Stomach (tissue), 9 donors: ENCODE measurements around the gene CADM2. TPM values are rescaled to one million over a fixed set of nuclear protein-coding genes. Genes with fewer than 3 reads are reported as not detected.

Experiments
- DNase-seq, 2 donors: peaks; one replicate each; pipeline versions ENCODE4 v3.0.0 to v3.0.0-alpha.2; 2013 to 2019
- H3K27ac ChIP-seq, 5 donors: fragments of 200-600 bp in 4 of 5; sonication (generic) in 4 of 5; one replicate each; pipeline ENCODE4 v1.5.1; 2013 to 2019; ENCODE audit warnings: mild to moderate bottlenecking in 1 of 5, moderate library complexity in 1 of 5
- H3K27me3 ChIP-seq, 3 donors: fragments of 200-600 bp; sonication (generic); one replicate each; pipeline ENCODE4 v1.5.1; 2017 to 2019; ENCODE audit warnings: mixed run types in 1 of 3
- H3K36me3 ChIP-seq, 4 donors: fragments of 200-600 bp; sonication (generic); 1 replicate in 3 of 4; 2 replicates in 1 of 4; pipeline ENCODE4 v1.5.1; 2016 to 2019
- H3K4me1 ChIP-seq, 4 donors: fragments of 200-600 bp; sonication (generic); one replicate each; pipeline ENCODE4 v1.5.1; 2016 to 2019
- H3K4me3 ChIP-seq, 4 donors: fragments of 200-600 bp; sonication (generic) in 3 of 4; one replicate each; pipeline ENCODE4 v1.5.1; 2016 to 2019; ENCODE audit warnings: mild to moderate bottlenecking in 1 of 4
- H3K9me3 ChIP-seq, 4 donors: fragments of 200-600 bp; sonication (generic); one replicate each; pipeline ENCODE4 v1.5.1; 2016 to 2019
- EP300 ChIP-seq: sonication (generic); formaldehyde crosslinking; IDR thresholded peaks from one replicate; pipeline ENCODE4 v1.6.1; 2017; ENCODE audit warnings: antibody characterized with exemption
- POLR2A ChIP-seq, 4 donors: fragments of 450-650 bp; IDR thresholded peaks; one replicate each; pipeline ENCODE4 v1.6.1; 2016; ENCODE audit warnings: antibody characterized with exemption in 4 of 4, control low read depth in 2 of 4, mild to moderate bottlenecking in 1 of 4, moderate library complexity in 1 of 4
- POLR2AphosphoS5 ChIP-seq, 3 donors: sonication (generic); formaldehyde crosslinking; IDR thresholded peaks; one replicate each; pipeline ENCODE4 v1.6.1; 2016; ENCODE audit warnings: antibody characterized with exemption in 3 of 3
- WGBS, 5 donors: extraction: QIAGEN DNeasy Blood & Tissue Kit in 3 of 5; methylation state at CpG; one replicate each; pipeline versions ENCODE4 v1.1.5 to v1.1.7; 2013 to 2018; 5-methylcytosine and 5-hydroxymethylcytosine counted together
- intact Hi-C: fragments of 100-400 bp; cut with DNase I; formaldehyde crosslinking; loops from one replicate; pipeline ENCODE4 v1.15.1; 2023; ENCODE audit warnings: low total_unique reads
- polyA plus RNA-seq, 3 donors: library from polyadenylated mRNA; stranded (reverse); fragments of 200-250 nt; gene quantifications; one replicate each; pipeline ENCODE4 v1.2.3, GENCODE V29; 2013
- total RNA-seq, 5 donors: library from RNA; depleted of rRNA; stranded (reverse); fragments of >200 nt; gene quantifications; one replicate each; pipeline versions ENCODE4 v1.1.0 to v1.2.3, GENCODE V29; 2014 to 2016
- TF ChIP-seq, protein P1 (sequence below), 7 experiments: fragments of 450-650 bp in 4 of 7; fragments of 200-600 bp in 3 of 7; sonication (generic) in 3 of 7; IDR thresholded peaks; one replicate each; pipeline ENCODE4 v1.5.1; 2016 to 2019; ENCODE audit warnings: antibody characterized with exemption in 7 of 7, control low read depth in 2 of 7, mild to moderate bottlenecking in 1 of 7
- donor health status: healthy with polysubstance abuse.
- donor health status: Bipolar disorder and iron deficiency.
- donor health status: healthy.

CADM2 gene
- total and polyA plus RNA-seq, 8 donors: 0.29 to 8.1 (median 2.0) TPM; not detected in 1

- H3K27ac ChIP-seq: no peak overlapping the region
- intact Hi-C loops: no loop called here
- no peak overlapping the region for H3K4me3 ChIP-seq
- no peaks in the 10 kb centered on the region for H3K9me3 ChIP-seq
- no peak for DNase-seq
- 80 to 88% (median 86%) methylated on average over 2 of the region's 2 CpGs for WGBS, 5 donors
- H3K27me3 ChIP-seq: no peaks in the 10 kb centered on the region
- no peaks in the 10 kb centered on the region for H3K4me1 ChIP-seq
- H3K36me3 ChIP-seq: no peaks in the 10 kb centered on the region
- TF ChIP-seq EP300 (no peak), POLR2AphosphoS5 (IDR thresholded peaks at IDR 0.05) (no peak), POLR2A (IDR thresholded peaks at IDR 0.05) (no peak)
- TF ChIP-seq, protein P1, sequence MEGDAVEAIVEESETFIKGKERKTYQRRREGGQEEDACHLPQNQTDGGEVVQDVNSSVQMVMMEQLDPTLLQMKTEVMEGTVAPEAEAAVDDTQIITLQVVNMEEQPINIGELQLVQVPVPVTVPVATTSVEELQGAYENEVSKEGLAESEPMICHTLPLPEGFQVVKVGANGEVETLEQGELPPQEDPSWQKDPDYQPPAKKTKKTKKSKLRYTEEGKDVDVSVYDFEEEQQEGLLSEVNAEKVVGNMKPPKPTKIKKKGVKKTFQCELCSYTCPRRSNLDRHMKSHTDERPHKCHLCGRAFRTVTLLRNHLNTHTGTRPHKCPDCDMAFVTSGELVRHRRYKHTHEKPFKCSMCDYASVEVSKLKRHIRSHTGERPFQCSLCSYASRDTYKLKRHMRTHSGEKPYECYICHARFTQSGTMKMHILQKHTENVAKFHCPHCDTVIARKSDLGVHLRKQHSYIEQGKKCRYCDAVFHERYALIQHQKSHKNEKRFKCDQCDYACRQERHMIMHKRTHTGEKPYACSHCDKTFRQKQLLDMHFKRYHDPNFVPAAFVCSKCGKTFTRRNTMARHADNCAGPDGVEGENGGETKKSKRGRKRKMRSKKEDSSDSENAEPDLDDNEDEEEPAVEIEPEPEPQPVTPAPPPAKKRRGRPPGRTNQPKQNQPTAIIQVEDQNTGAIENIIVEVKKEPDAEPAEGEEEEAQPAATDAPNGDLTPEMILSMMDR (IDR thresholded peaks at IDR 0.05): no peak
Observed at GRCh38 chr3:85710490-85710889, 751.7 kb downstream of the CADM2 start.

- TF ChIP-seq EP300: no peak
- TF ChIP-seq POLR2A (IDR thresholded peaks at IDR 0.05): no peak
- TF ChIP-seq, protein P1 (IDR thresholded peaks at IDR 0.05): no peak
- TF ChIP-seq POLR2AphosphoS5 (IDR thresholded peaks at IDR 0.05): no peak
- Histone ChIP-seq H3K36me3 (no peaks in the 10 kb centered on the region), H3K27ac (no peak overlapping the region), H3K27me3 (no peaks in the 10 kb centered on the region), H3K9me3 (no peaks in the 10 kb centered on the region), H3K4me1 (no peaks in the 10 kb centered on the region), H3K4me3 (no peak overlapping the region)
- intact Hi-C loops: no loop called here
- WGBS, 5 donors: 82 to 90% (median 85%) methylated on average over 10 of the region's 10 CpGs
- no peak for DNase-seq
Observed at GRCh38 chr3:85721409-85722145, 762.8 kb downstream of the CADM2 start.

DNA sequence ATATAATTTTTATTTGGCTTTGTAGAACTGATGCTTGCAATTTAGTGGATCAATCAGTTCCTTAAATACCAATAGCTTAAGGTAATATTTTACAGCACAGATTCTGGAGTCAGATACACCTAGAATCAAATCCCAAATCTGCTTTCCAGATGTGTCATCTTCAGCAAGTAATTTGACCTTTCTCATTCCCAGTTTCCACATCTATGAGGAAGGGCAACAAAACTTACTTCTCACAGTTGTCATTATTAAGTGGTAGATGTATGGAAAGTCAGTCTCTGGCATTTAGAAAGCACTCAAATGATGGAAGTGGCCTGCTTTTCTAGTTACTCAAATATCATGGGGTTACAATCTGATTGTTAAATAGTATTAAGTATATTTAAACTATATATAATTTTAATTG, 767.0 kb downstream of the CADM2 start:
- TF ChIP-seq, protein P1 (IDR thresholded peaks at IDR 0.05): no peak
- TF ChIP-seq POLR2A (IDR thresholded peaks at IDR 0.05): no peak
- no peak for TF ChIP-seq EP300
- no peak for TF ChIP-seq POLR2AphosphoS5 (IDR thresholded peaks at IDR 0.05)

GRCh38 chr3:85726241-85726640, 767.5 kb downstream of the CADM2 start:
- no peaks in the 10 kb centered on the region for H3K27me3 ChIP-seq
- H3K4me1 ChIP-seq: no peaks in the 10 kb centered on the region
- no peaks in the 10 kb centered on the region for H3K36me3 ChIP-seq
- TF ChIP-seq EP300: no peak
- no peak overlapping the region for H3K4me3 ChIP-seq
- H3K27ac ChIP-seq: no peak overlapping the region
- intact Hi-C loops: no loop called here
- H3K9me3 ChIP-seq: no peaks in the 10 kb centered on the region
- peak in 1 of 2 donors; percentile 15 for DNase-seq
- WGBS, 5 donors: 30 to 52% (median 39%) methylated on average over 2 of the region's 2 CpGs

More for the DNA sequence above, 767.0 kb downstream of the CADM2 start:
- H3K36me3 ChIP-seq: no peaks in the 10 kb centered on the region
- intact Hi-C loops: no loop called here
- H3K9me3 ChIP-seq: no peaks in the 10 kb centered on the region
- H3K4me3 ChIP-seq: no peak overlapping the region
- H3K4me1 ChIP-seq: no peaks in the 10 kb centered on the region
- no peaks in the 10 kb centered on the region for H3K27me3 ChIP-seq
- no peak overlapping the region for H3K27ac ChIP-seq
- DNase-seq: no peak

- Histone ChIP-seq H3K9me3 (no peaks in the 10 kb centered on the region), H3K27ac (no peak overlapping the region), H3K4me1 (no peaks in the 10 kb centered on the region), H3K36me3 (no peaks in the 10 kb centered on the region), H3K4me3 (no peak overlapping the region), H3K27me3 (no peaks in the 10 kb centered on the region)
- TF ChIP-seq POLR2AphosphoS5 (IDR thresholded peaks at IDR 0.05) (no peak), POLR2A (IDR thresholded peaks at IDR 0.05) (no peak)
- TF ChIP-seq, protein P1 (IDR thresholded peaks at IDR 0.05): no peak
- no peak for DNase-seq
- intact Hi-C loops: no loop called here
- 28 to 49% (median 39%) methylated on average over 3 of the region's 3 CpGs for WGBS, 5 donors
Observed at GRCh38 chr3:85737846-85738245, 779.1 kb downstream of the CADM2 start.
